Inflammatory macrophage (primary cell): ENCODE data around the gene SMPD1.

Source experiments
- DNase-seq, 2 donors: peaks; one replicate each; pipeline ENCODE4 v3.0.0-alpha.2; 2020 to 2022
- total RNA-seq, 18 experiments: gene quantifications; one replicate each; lab custom pipeline; 2026; ENCODE audit warnings: mixed read lengths in 6 of 18, inconsistent platforms in 2 of 18; lab: John Stamatoyannopoulos, UW

Gene SMPD1
- total RNA-seq = 23.1 to 148 (median 64.9) reads per million in 18 experiments

- DNase-seq = peak; percentile 95 to 96
Measured at GRCh38 chr11:6389905-6390717, at the start of gene SMPD1. TSS of gene SMPD1 (plus strand) at chr11:6390474. CDS start at chr11:6390599, 125 bp downstream.

- DNase-seq = no peak
Measured at GRCh38 chr11:6345366-6345765, 44.9 kb upstream of the SMPD1 start.

- no peak for DNase-seq
Measured at GRCh38 chr11:6350043-6350442, 40.2 kb upstream of the SMPD1 start.

- DNase-seq = no peak
Measured at GRCh38 chr11:6350486-6350885, 39.8 kb upstream of the SMPD1 start.

- DNase-seq = no peak
Measured at GRCh38 chr11:6351782-6352382, 38.4 kb upstream of the SMPD1 start.

GRCh38 chr11:6353367-6353987 is 36.8 kb upstream of the SMPD1 start:
- peak; percentile 45 to 46 for DNase-seq

GRCh38 chr11:6354651-6355485 is 35.4 kb upstream of the SMPD1 start:
- no peak for DNase-seq

- DNase-seq = no peak
Measured at GRCh38 chr11:6356503-6357055, 33.7 kb upstream of the SMPD1 start.

- peak; percentile 80 to 90 for DNase-seq
Measured at GRCh38 chr11:6357222-6357621, 33.1 kb upstream of the SMPD1 start.

- DNase-seq = no peak
Measured at GRCh38 chr11:6360183-6360582, 30.1 kb upstream of the SMPD1 start.

- DNase-seq = no peak
Measured at GRCh38 chr11:6362185-6362872, 27.9 kb upstream of the SMPD1 start.

- DNase-seq = peak; percentile 71 to 81
Measured at GRCh38 chr11:6362873-6363678, 27.2 kb upstream of the SMPD1 start.

GRCh38 chr11:6365659-6366058 is 24.6 kb upstream of the SMPD1 start:
- no peak for DNase-seq

GRCh38 chr11:6371825-6372224 is 18.4 kb upstream of the SMPD1 start:
- DNase-seq = no peak

GRCh38 chr11:6377902-6378639 is 12.2 kb upstream of the SMPD1 start:
- peak; percentile 61 to 79 for DNase-seq

- no peak for DNase-seq
Measured at GRCh38 chr11:6378640-6378989, 11.7 kb upstream of the SMPD1 start.

GRCh38 chr11:6385046-6385777 is 5.1 kb upstream of the SMPD1 start:
- DNase-seq = no peak

GRCh38 chr11:6387811-6388599 is 2.3 kb upstream of the SMPD1 start:
- no peak for DNase-seq

GRCh38 chr11:6388748-6389147 is 1.5 kb upstream of the SMPD1 start:
- DNase-seq = no peak
